A549 (cell line): ENCODE data around the gene CAMSAP1. TPM values are rescaled to one million over a fixed set of nuclear protein-coding genes. Genes with fewer than 3 reads are reported as not detected.

Experiments used
- ATAC-seq, 2 experiments: fragments of 200-7000 bp in 1 of 2; fragments of >200 bp in 1 of 2; cut with Nextera tagmentation in 1 of 2; cut with Tn5 transposase in 1 of 2; 3 replicates each; pipeline versions ENCODE4 v1.8.0 to v1.9.1; 2018 to 2020; ENCODE audit warnings: mild to moderate bottlenecking in 1 of 2, moderate library complexity in 1 of 2
- CTCF ChIA-PET: fragments of 300-600 bp; sonication (Branson Sonifier 250); formaldehyde crosslinking; extraction: SDS; loops from one replicate; lab custom pipeline; 2021; ENCODE audit warnings: antibody characterized with exemption, inconsistent platforms; lab: Yijun Ruan, JAX
- POLR2A ChIA-PET: fragments of 350-600 bp; formaldehyde crosslinking; extraction: SDS; loops from one replicate; lab custom pipeline; 2021; ENCODE audit warnings: antibody characterized with exemption, inconsistent platforms; lab: Yijun Ruan, JAX
- DNase-seq, 2 experiments: peaks; one replicate each; pipeline versions ENCODE4 v3.0.0 to v3.0.0-alpha.2; 2011 to 2016; ENCODE audit warnings: low read depth in 1 of 2, low spot score in 1 of 2
- FAIRE-seq: peaks from 2 replicates; lab custom pipeline; 2011; peaks lifted over from hg19 to GRCh38; lab: Jason Lieb, UNC
- H3K27ac ChIP-seq, 2 experiments: fragments of >200 bp; sonication (Bioruptor Twin); formaldehyde crosslinking; 3 replicates each; pipeline ENCODE4 v1.5.1; 2016 to 2017
- H3K4me1 ChIP-seq: fragments of >200 bp; sonication (Bioruptor Twin); formaldehyde crosslinking; 3 replicates; pipeline ENCODE4 v1.6.1; 2016
- H3K4me2 ChIP-seq: fragments of >200 bp; sonication (Bioruptor Twin); formaldehyde crosslinking; 3 replicates; pipeline ENCODE4 v1.6.1; 2016
- H3K4me3 ChIP-seq: fragments of >200 bp; sonication (Bioruptor Twin); formaldehyde crosslinking; 3 replicates; pipeline ENCODE4 v1.5.1; 2016
- H3K9me3 ChIP-seq: fragments of >200 bp; sonication (Bioruptor Twin); formaldehyde crosslinking; 3 replicates; pipeline ENCODE4 v1.6.1; 2016
- ATOH8 ChIP-seq: fragments of 250-450 bp; sonication (Bioruptor Pico); IDR thresholded peaks from 2 replicates; pipeline ENCODE4 v1.5.0; 2020; ENCODE audit warnings: low read depth, mild to moderate bottlenecking, moderate library complexity
- BHLHE40 ChIP-seq: IDR thresholded peaks from 2 replicates; pipeline ENCODE4 v1.6.1; 2012; ENCODE audit warnings: low read depth, low read length, inconsistent platforms
- EHMT2 ChIP-seq: fragments of 200-600 bp; sonication (generic); IDR thresholded peaks from 2 replicates; pipeline ENCODE4 v1.6.1; 2016; ENCODE audit warnings: antibody characterized with exemption, low read depth, mild to moderate bottlenecking, moderate library complexity
- FOSL2 ChIP-seq, 2 experiments: fragments of 450-650 bp in 1 of 2; fragments of >200 bp in 1 of 2; sonication (Bioruptor Twin) in 1 of 2; formaldehyde crosslinking; IDR thresholded peaks; 2 replicates each; pipeline versions ENCODE4 v1.5.0 to v1.6.1; 2016 to 2020; ENCODE audit warnings: mild to moderate bottlenecking in 1 of 2, moderate library complexity in 1 of 2
- GATA3 ChIP-seq: IDR thresholded peaks from 2 replicates; pipeline ENCODE4 v1.6.1; 2012; ENCODE audit warnings: borderline replicate concordance
- HDAC2 ChIP-seq: fragments of 200-600 bp; sonication (generic); IDR thresholded peaks from 2 replicates; pipeline ENCODE4 v1.6.1; 2016
- JUNB ChIP-seq: fragments of >200 bp; sonication (Bioruptor Twin); formaldehyde crosslinking; IDR thresholded peaks from 2 replicates; pipeline ENCODE4 v1.6.1; 2016
- KDM1A ChIP-seq: fragments of 200-600 bp; sonication (generic); IDR thresholded peaks from 2 replicates; pipeline ENCODE4 v1.6.1; 2016; ENCODE audit warnings: low read depth, mild to moderate bottlenecking
- MAX ChIP-seq: IDR thresholded peaks from 2 replicates; pipeline ENCODE4 v1.6.1; 2012
- MAZ ChIP-seq: fragments of 150-350 bp; IDR thresholded peaks from 2 replicates; pipeline ENCODE4 v1.6.1; 2014; ENCODE audit warnings: antibody characterized with exemption, low read depth, low read length, borderline replicate concordance
- NPAS2 ChIP-seq: fragments of 250-450 bp; sonication (Bioruptor Pico); IDR thresholded peaks from 2 replicates; pipeline ENCODE4 v1.8.0; 2022; ENCODE audit warnings: mild to moderate bottlenecking, moderate library complexity, borderline replicate concordance
- PHF8 ChIP-seq: fragments of 200-600 bp; sonication (generic); IDR thresholded peaks from 2 replicates; pipeline ENCODE4 v1.6.1; 2016; ENCODE audit warnings: low read depth, mild to moderate bottlenecking, antibody characterized with exemption, moderate library complexity, borderline replicate concordance
- RAD21 ChIP-seq, 2 experiments: fragments of >200 bp in 1 of 2; sonication (Bioruptor Twin) in 1 of 2; formaldehyde crosslinking in 1 of 2; IDR thresholded peaks in 1 of 2; conservative IDR thresholded peaks in 1 of 2; 2 replicates in 1 of 2; 3 replicates in 1 of 2; pipeline ENCODE4 v1.6.1; 2012 to 2018; ENCODE audit warnings: inconsistent platforms in 1 of 2
- REST ChIP-seq: fragments of 200-600 bp; sonication (generic); IDR thresholded peaks from 2 replicates; pipeline ENCODE4 v1.6.1; 2016; ENCODE audit warnings: antibody characterized with exemption, mild to moderate bottlenecking, moderate library complexity
- SREBF2 ChIP-seq: fragments of 450-650 bp; IDR thresholded peaks from 2 replicates; pipeline ENCODE4 v1.6.1; 2014; ENCODE audit warnings: mild to moderate bottlenecking, moderate library complexity
- USF2 ChIP-seq: fragments of 450-650 bp; IDR thresholded peaks from 2 replicates; pipeline ENCODE4 v1.6.1; 2014; ENCODE audit warnings: antibody characterized with exemption
- ZFP36 ChIP-seq: fragments of 450-650 bp; IDR thresholded peaks from 2 replicates; pipeline ENCODE4 v1.6.1; 2014; ENCODE audit warnings: borderline replicate concordance; ENCODE audit not compliant: partially characterized antibody
- ZNF302 ChIP-seq: fragments of 250-450 bp; sonication (Bioruptor Pico); IDR thresholded peaks from 2 replicates; pipeline ENCODE4 v1.9.0; 2021; ENCODE audit warnings: inconsistent platforms, mild to moderate bottlenecking, moderate library complexity
- ZSCAN20 ChIP-seq: fragments of 250-450 bp; sonication (Bioruptor Pico); IDR thresholded peaks from 2 replicates; pipeline ENCODE4 v1.8.0; 2022; ENCODE audit warnings: mild to moderate bottlenecking, moderate library complexity
- WGBS: methylation state at CpG from one replicate; pipeline ENCODE4 v1.1.6; 2017; ENCODE audit errors: missing lambda C conversion rate; 5-methylcytosine and 5-hydroxymethylcytosine counted together
- polyA plus RNA-seq, 4 experiments: library from polyadenylated mRNA; depleted of rRNA in 3 of 4; stranded (reverse); fragments of >200 nt; fragmentation: RNase III in 1 of 4; extraction: RNeasy Plus Mini Kit Qiagen cat#74134 plus additional on column Dnase treatment in 1 of 4; gene quantifications; 2 replicates in 3 of 4; 3 replicates in 1 of 4; pipeline ENCODE4 v1.2.3, GENCODE V29; 2011 to 2017

CAMSAP1 gene
- polyA plus RNA-seq, 2 of the 4 experiments (the other 2 are of a cell fraction) = 8.6 to 15.0 TPM

- FAIRE-seq = no peak
- CTCF ChIA-PET = no interaction called here
- H3K4me3 ChIP-seq = no peak overlapping the region
These were observed 20.1 kb upstream of the CAMSAP1 start for GRCh38 chr9:135927195-135928013.

More at GRCh38 chr9:135927195-135928013, 20.1 kb upstream of the CAMSAP1 start:
- 91% methylated on average over 19 of the region's 25 CpGs for WGBS
- no peaks in the 10 kb centered on the region for H3K9me3 ChIP-seq
- H3K4me1 ChIP-seq = peaks cover 15% of the 10 kb centered on the region
- ATAC-seq (peak in 1 of 2 experiments; percentile 17; a peak in 3 of 6 replicates), DNase-seq (no peak)
- TF ChIP-seq GATA3 (no peak), JUNB (no peak), BHLHE40 (no peak), MAZ (no peak), ATOH8 (CRISPR knock-in tag) (no peak), SREBF2 (no peak), MAX (no peak), ZNF302 (no peak), REST (no peak), RAD21 (conservative IDR thresholded peaks at IDR 0.05 in 1 of 2, IDR thresholded peaks at IDR 0.05 in 1 of 2) (no peak), HDAC2 (no peak), FOSL2 (IDR thresholded peaks at IDR 0.05) (no peak), FOSL2 (CRISPR knock-in tag; IDR thresholded peaks at IDR 0.05) (no peak), EHMT2 (no peak), KDM1A (no peak), ZFP36 (no peak), NPAS2 (CRISPR knock-in tag) (no peak), PHF8 (no peak), USF2 (no peak), ZSCAN20 (no peak)
- peak overlapping the region; percentile 36 to 68; a peak in 3 of 6 replicates for H3K27ac ChIP-seq
- H3K4me2 ChIP-seq = peak overlapping the region; percentile 53
- POLR2A ChIA-PET = no interaction called here
